NCI-H748 (cell line): ENCODE measurements around the gene PCDHGB1.
"Not testable (repeated sequence)": the region's sequence is repeated elsewhere in the genome, so short reads cannot be mapped to it uniquely, and the experiment has no call there.

ENCODE experiments used
- DNase-seq: peaks from one replicate; lab custom pipeline; 2025; ENCODE audit not compliant: unreplicated experiment; lab: John Stamatoyannopoulos, UW

Gene PCDHGB1

GRCh38 chr5:141349917-141350619 lies at the start of gene PCDHGB1:
Gene PCDHGB1 (plus strand): TSS chr5:141350099. CDS start chr5:141350261, 162 bp downstream.
- DNase-seq, result peak; percentile 93

DNA sequence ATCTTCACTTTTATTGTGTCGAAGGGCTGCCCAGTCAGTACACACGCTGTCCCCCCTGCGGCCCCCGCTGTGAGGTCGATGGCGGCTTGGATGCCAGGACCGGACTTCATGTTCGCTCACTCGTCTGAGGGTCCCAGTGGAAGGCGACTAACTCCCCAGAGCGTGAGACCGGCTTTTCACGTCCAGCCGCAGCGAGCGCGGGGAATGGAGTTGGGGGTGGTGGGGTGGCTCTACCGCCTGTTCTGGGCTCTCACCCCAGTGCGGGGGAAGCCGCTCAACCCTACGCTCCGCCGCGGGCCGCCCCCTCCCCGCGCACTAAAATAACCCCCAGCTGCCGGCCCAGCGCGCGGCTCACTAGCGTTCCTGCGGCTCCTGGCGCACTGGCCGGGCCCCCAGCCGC lies 46.1 kb upstream of the PCDHGB1 start, which contains the start of gene SLC25A2:
Gene SLC25A2 (minus strand): TSS at position 294 of the 400 bp plus-strand sequence. CDS start 184 bp downstream, at position 110.
- DNase-seq, result no peak

GRCh38 chr5:141306630-141307029 lies 43.3 kb upstream of the PCDHGB1 start:
- no peak for DNase-seq

GRCh38 chr5:141313711-141314110 lies 36.2 kb upstream of the PCDHGB1 start:
- no peak for DNase-seq

GRCh38 chr5:141316963-141317362 lies 32.9 kb upstream of the PCDHGB1 start:
- DNase-seq, result not testable (repeated sequence)

GRCh38 chr5:141319202-141319601 lies 30.7 kb upstream of the PCDHGB1 start:
- no peak for DNase-seq

DNA sequence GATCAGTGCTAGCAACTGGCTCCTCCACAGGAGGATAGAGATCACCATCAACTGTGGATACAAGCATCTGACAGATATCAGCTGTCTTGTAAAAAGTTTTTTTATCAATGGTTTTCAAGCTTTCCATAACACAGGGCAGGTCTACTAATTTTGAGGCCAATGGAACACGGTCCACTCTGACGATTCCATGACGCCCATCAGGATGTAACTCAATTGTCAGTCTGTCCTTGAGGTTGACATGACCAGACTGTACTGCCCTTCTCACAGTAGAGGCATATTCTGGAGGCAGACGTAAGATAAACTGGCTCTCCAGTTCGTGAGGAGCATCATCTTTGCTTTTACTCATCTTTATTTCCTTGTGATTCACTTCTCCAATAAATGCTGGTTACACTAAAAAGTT lies 30.2 kb upstream of the PCDHGB1 start:
- DNase-seq, result no peak

- peak; percentile 94 for DNase-seq
These were observed 29.4 kb upstream of the PCDHGB1 start, which contains the start of gene TAF7 for GRCh38 chr5:141320225-141321169. Gene TAF7 (minus strand): TSS chr5:141320784. CDS start chr5:141320044, 740 bp downstream.

- DNase-seq, result no peak
These were observed 27.6 kb upstream of the PCDHGB1 start for GRCh38 chr5:141322261-141322660.

DNA sequence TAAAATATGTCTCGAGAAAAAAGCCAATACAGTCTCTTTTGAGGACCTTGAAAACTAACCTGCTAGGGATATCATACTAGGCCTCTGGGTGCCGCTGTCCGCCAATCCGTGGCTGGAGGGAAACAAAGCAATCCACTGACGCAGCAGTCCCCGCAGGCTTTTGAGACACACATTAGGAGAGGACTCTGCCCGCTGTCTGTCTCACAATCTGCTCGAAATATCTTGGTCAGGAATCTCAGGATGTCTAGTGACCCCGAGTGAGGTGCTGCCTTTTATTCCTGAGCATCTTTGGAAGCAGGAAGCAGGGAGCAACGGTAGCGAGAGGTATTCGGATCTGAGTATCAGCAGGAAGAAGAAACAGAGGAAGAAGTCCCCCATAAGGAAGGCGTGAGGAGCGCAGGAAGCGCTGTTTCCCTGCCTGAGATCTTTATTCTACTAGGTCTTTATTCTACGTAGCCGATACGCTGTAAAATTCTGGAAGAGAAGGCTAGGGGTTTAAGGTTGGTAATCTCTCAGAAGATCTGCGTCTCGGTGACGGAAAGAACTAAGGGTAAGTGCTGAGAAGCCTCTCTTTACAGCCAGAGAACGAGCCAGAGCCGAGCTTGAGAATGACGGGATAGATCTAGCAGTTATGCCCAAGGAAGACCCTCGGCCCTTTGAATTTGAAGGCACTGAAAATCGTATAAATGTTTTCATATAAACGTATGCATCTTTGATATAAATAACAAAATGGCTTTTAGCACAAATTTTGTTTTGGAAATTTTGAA lies 23.6 kb upstream of the PCDHGB1 start:
- peak; percentile 90 for DNase-seq

- DNase-seq, result no peak
These were observed 21.7 kb upstream of the PCDHGB1 start for GRCh38 chr5:141328231-141328630.

DNA sequence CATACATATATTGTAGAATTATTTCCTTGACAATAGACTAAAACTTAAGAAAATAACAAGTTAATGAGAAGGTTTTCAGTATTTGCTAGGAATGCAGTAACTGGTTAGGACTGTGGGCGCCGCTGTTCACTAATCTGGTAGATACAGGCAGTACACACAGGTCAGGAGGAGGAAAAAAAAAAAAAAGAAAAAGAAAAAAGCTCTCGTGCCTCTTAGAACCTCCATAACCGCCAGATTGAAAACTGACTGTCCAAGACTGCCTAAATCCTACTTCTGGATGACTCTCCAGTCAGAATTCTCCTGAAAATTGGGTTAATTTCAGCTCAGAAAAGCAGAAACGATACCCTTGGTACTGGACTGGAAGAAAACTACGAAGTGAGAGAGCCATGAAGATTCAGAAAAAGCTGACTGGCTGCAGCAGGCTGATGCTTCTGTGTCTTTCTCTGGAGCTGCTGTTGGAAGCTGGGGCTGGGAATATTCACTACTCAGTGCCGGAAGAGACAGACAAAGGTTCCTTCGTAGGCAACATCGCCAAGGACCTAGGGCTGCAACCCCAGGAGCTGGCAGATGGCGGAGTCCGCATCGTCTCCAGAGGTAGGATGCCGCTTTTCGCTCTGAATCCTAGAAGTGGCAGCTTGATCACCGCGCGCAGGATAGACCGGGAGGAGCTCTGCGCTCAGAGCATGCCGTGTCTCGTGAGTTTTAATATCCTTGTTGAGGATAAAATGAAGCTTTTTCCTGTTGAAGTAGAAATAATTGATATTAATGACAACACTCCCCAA lies 19.4 kb upstream of the PCDHGB1 start, which contains the start of gene PCDHGA1:
Gene PCDHGA1 (plus strand): TSS at position 216 of the 782 bp plus-strand sequence.
- DNase-seq, result peak; percentile 36

- DNase-seq, result not testable (repeated sequence)
These were observed 17.3 kb upstream of the PCDHGB1 start for GRCh38 chr5:141332571-141332970.

DNA sequence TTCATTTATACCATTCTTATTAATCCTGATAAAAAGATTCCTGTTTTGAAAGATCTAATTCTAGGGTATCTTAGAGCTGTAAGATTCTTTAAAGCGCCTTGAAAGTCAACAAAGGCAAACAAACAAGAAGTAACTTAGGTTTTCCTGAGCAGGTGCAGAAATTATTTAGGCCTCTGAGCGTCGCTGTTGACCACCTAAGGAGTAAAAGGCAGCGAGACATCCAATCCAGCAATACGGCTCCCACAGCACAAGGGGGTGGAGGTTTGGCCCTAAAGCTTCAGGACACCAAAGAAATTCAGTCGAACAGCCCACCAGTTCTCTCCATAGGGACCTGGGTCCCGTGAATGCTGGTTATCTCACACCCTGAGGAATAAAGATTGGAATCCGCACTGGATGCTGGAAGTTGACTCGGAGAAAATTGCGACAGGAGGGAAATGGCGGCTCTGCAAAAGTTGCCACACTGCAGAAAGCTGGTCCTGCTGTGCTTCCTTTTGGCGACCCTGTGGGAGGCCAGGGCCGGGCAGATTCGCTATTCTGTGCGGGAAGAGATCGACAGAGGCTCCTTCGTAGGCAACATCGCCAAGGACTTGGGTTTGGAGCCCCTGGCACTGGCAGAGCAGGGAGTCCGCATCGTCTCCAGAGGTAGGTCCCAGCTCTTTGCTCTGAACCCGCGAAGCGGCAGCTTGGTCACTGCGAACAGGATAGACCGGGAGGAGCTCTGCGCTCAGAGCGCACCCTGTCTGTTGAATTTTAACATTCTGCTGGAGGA lies 11.2 kb upstream of the PCDHGB1 start, which contains the start of gene PCDHGA2:
Gene PCDHGA2 (plus strand): TSS at position 223 of the 769 bp plus-strand sequence.
- peak; percentile 30 for DNase-seq

DNA sequence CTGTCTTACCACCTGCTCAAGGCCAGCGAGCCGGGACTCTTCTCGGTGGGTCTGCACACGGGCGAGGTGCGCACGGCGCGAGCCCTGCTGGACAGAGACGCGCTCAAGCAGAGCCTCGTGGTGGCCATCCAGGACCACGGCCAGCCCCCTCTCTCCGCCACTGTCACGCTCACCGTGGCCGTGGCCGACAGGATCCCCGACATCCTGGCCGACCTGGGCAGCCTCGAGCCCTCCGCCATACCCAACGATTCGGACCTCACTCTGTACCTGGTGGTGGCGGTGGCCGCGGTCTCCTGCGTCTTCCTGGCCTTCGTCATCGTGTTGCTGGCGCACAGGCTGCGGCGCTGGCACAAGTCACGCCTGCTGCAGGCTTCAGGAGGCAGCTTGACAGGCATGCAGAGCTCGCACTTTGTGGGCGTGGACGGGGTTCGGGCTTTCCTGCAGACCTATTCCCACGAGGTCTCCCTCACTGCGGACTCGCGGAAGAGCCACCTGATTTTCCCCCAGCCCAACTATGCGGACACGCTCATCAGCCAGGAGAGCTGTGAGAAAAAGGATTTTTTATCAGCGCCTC lies 9.0 kb upstream of the PCDHGB1 start:
- DNase-seq, result not testable (repeated sequence)

DNA sequence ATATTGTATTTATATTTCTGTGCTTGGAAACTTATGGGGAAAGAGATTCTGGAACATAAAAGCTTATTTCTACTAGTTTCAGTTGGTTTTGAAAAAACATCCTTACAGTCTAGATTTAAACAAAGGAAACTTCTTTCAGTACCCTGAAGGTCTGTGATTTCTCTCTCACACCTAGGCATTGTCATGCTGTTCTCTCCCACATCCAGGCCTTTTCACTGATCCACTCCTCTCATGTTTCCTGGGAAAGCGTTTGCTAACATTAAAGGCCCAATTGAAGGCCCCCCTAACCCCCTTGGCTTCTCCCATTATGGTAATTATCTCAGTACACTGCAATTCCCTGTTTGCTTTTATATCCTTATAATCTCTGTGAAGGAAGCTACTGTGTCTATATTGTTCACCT lies 7.1 kb upstream of the PCDHGB1 start:
- no peak for DNase-seq

GRCh38 chr5:141343242-141343952 lies 6.5 kb upstream of the PCDHGB1 start, which contains the start of gene PCDHGA3:
Gene PCDHGA3 (plus strand): TSS chr5:141343829. CDS start chr5:141344034, 205 bp downstream.
- DNase-seq, result peak; percentile 39

- DNase-seq, result no peak
These were observed 5.9 kb upstream of the PCDHGB1 start for GRCh38 chr5:141343953-141344463.
